ENCODE results near the gene TP73. TPM values are rescaled to one million over a fixed set of nuclear protein-coding genes. Genes with fewer than 3 reads are reported as not detected.

TP73 gene
- total RNA-seq, 5 donors from 2014 or later (not counting 1 experiment from before 2014, with no cell fraction given) = 0.12 to 0.21 (median 0.18) TPM; not detected in 1

GRCh38 chr1:3770047-3770765 is 117.9 kb downstream of the TP73 start:
- Mint-ChIP-seq H3K9me3 (no peaks in the 10 kb centered on the region), H3K4me1 (peaks cover 4 to 18% (median 6%) of the 10 kb centered on the region in 3 donors), H3K27me3 (peaks cover 0 to 12% of the 10 kb centered on the region in 2 donors), H3K4me3 (peak overlapping the region; percentile 21 to 74 (median 41)), H3K27ac (no peak overlapping the region), H3K36me3 (no peaks in the 10 kb centered on the region)
- Histone ChIP-seq H3K4me1 (ENCODE audit: control insufficient read depth in 1 of 2, extremely low read depth in 1 of 2, insufficient read depth in 2 of 2, low read length in 2 of 2) (peaks cover 7 to 27% of the 10 kb centered on the region in 2 experiments), H3K27ac (ENCODE audit: low read length) (no peak overlapping the region), H3K36me3 (ENCODE audit: control insufficient read depth in 2 of 2, extremely low read depth in 1 of 2, insufficient read depth in 1 of 2, low read length in 1 of 2) (no peaks in the 10 kb centered on the region), H3K4me3 (ENCODE audit: control insufficient read depth in 1 of 2, extremely low read depth in 1 of 2, low read length in 1 of 2) (no peak overlapping the region), H3K27me3 (replicated peaks in 1 of 2; ENCODE audit: control insufficient read depth in 2 of 2, extremely low read depth in 1 of 2, insufficient read depth in 2 of 2, low read length in 1 of 2) (peaks cover 0 to 42% of the 10 kb centered on the region in 2 experiments), H3K9me3 (no peaks in the 10 kb centered on the region)
- ATAC-seq (replicated peaks in 1 of 4) (no peak), DNase-seq (no peak)
- ChIA-PET POLR2A (no interaction called here), CTCF (no interaction called here)
- 94% methylated on average over 9 of the region's 16 CpGs for WGBS (ENCODE audit: insufficient coverage)

DNA sequence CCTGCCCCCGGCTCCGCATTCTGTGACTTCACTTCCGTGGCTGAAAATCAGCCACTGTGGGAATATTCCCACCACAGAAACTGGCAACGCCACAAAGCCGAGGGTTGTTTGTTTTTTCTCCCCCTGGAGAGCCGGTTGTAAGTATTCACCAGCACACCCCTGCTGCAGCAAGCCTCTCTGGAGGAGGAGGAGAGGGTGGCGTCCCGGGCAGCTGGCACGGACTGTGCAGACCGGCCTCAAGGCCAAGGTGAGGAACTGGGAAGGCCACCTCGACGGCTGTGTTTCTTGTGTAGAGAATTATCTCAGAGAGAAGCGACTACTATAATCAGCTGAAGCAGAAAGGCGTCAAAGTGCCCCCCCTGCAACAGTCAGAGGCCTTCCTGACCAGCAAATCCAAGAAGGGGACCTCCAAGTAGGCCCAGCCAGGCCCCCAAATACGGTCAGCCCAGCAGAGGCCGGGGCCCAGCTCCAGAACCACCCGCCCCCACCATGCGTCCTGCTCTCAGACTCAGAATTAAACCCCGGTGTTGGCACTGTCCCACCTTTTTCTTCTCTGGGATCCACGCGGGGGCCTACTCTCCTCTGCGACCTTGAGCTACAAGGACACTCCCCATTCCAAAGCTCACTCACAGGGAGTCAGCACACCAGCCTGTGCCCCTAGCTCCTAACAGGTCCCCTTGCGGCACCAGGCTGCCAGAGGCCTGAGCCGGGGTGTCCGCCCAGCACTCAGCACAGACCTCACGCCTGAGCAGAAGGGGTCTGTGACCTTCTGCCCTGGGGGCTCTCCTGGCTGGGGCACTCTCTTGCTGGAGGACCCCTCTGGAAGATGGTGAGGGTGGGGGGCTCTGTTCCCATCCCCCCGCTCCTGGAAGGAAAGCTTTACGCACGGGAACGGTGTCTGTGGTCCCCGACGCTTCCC is 119.1 kb downstream of the TP73 start:
- DNase-seq (no peak), ATAC-seq (replicated peaks in 1 of 4) (no peak)
- Histone ChIP-seq H3K27ac (ENCODE audit: low read length) (no peak overlapping the region), H3K36me3 (ENCODE audit: control insufficient read depth in 2 of 2, extremely low read depth in 1 of 2, insufficient read depth in 1 of 2, low read length in 1 of 2) (no peaks in the 10 kb centered on the region), H3K4me1 (ENCODE audit: control insufficient read depth in 1 of 2, extremely low read depth in 1 of 2, insufficient read depth in 2 of 2, low read length in 2 of 2) (peaks cover 7 to 33% of the 10 kb centered on the region in 2 experiments), H3K4me3 (ENCODE audit: control insufficient read depth in 1 of 2, extremely low read depth in 1 of 2, low read length in 1 of 2) (peak overlapping the region; percentile 47 to 63), H3K27me3 (replicated peaks in 1 of 2; ENCODE audit: control insufficient read depth in 2 of 2, extremely low read depth in 1 of 2, insufficient read depth in 2 of 2, low read length in 1 of 2) (peaks cover 0 to 41% of the 10 kb centered on the region in 2 experiments), H3K9me3 (no peaks in the 10 kb centered on the region)
- ChIA-PET POLR2A (no interaction called here), CTCF (interaction anchor here in 1 of 2 donors (0.5 kb wide), 1 partner anchor 1002 kb away, joined by 3 read pairs; no protein-coding TSS in a partner anchor)
- H3K36me3 Mint-ChIP-seq = no peaks in the 10 kb centered on the region
- H3K4me3 Mint-ChIP-seq = peak overlapping the region; percentile 67 to 74 (median 68)
- 66% methylated on average over 19 of the region's 32 CpGs for WGBS (ENCODE audit: insufficient coverage)
- peaks cover 0 to 7% of the 10 kb centered on the region in 2 donors for H3K27me3 Mint-ChIP-seq
- peaks cover 9 to 22% (median 12%) of the 10 kb centered on the region in 3 donors for H3K4me1 Mint-ChIP-seq
- peak overlapping the region in 1 of 2 donors; percentile 6 for H3K27ac Mint-ChIP-seq
- H3K9me3 Mint-ChIP-seq = no peaks in the 10 kb centered on the region

- WGBS (ENCODE audit: insufficient coverage) = under 1% methylated on average over 36 of the region's 61 CpGs
- DNase-seq (peak; percentile 62 to 89 (median 76)), ATAC-seq (replicated peaks in 1 of 4) (peak; percentile 74 to 85 (median 80))
- Mint-ChIP-seq H3K9me3 (no peaks in the 10 kb centered on the region), H3K4me3 (peak overlapping the region; percentile 67 to 74 (median 68)), H3K4me1 (peaks cover 9 to 22% (median 12%) of the 10 kb centered on the region in 3 donors), H3K27ac (peak overlapping the region in 1 of 2 donors; percentile 6), H3K27me3 (peaks cover 0 to 4% of the 10 kb centered on the region in 2 donors), H3K36me3 (no peaks in the 10 kb centered on the region)
- peaks cover 7 to 33% of the 10 kb centered on the region in 2 experiments for H3K4me1 ChIP-seq (ENCODE audit: control insufficient read depth in 1 of 2, extremely low read depth in 1 of 2, insufficient read depth in 2 of 2, low read length in 2 of 2)
- H3K36me3 ChIP-seq (ENCODE audit: control insufficient read depth in 2 of 2, extremely low read depth in 1 of 2, insufficient read depth in 1 of 2, low read length in 1 of 2) = no peaks in the 10 kb centered on the region
- peak overlapping the region; percentile 47 to 63 for H3K4me3 ChIP-seq (ENCODE audit: control insufficient read depth in 1 of 2, extremely low read depth in 1 of 2, low read length in 1 of 2)
- no peaks in the 10 kb centered on the region for H3K9me3 ChIP-seq
- H3K27ac ChIP-seq (ENCODE audit: low read length) = no peak overlapping the region
- POLR2A ChIA-PET = no interaction called here
- H3K27me3 ChIP-seq (replicated peaks in 1 of 2; ENCODE audit: control insufficient read depth in 2 of 2, extremely low read depth in 1 of 2, insufficient read depth in 2 of 2, low read length in 1 of 2) = peaks cover 0 to 36% of the 10 kb centered on the region in 2 experiments
- CTCF ChIA-PET = interaction anchor here in 1 of 2 donors (0.5 kb wide), 1 partner anchor 1002 kb away, joined by 3 read pairs; no protein-coding TSS in a partner anchor
Measured at GRCh38 chr1:3772027-3772714, 119.9 kb downstream of the TP73 start.

DNA sequence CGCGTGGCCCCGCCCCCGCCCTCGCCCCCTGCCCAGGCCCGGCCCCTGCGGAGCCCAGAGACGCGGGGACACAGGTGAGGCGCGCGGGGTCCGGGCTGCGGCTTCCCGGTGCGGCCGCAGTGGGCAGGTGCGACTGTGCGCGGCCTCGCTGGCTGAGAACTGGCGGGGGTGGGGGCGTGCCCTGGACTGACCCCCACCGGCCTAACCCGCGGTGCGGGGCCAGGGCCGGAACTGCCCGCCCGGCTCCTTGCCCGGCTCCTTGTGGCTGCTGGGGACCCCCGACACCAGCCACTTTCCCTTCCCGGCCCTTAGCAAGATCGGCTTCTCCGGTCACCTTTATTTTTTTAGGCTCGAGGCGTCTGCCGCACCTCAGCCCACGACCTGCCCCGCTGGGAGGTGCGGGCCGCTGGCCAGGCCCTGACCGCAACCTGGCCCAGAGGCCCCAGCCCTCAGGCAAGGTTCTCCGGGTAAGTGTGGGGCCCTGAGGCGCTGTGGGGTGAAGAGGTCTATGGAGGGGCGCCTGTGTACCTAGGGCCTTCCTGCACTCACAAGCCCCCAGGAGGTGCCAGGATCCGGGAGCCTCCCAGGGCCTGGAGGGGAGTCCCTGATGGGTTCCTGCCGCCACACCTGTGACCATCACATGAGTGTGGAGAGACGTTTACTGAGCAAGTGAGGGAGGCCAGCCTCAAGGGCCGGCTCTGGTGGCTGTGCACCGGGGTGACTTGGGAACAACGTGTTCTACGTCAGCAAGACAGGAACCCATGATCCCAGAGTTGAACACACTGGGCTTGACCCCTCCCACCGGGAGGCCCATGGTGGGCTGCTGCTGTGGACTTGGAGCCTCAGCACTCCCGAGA is 120.6 kb downstream of the TP73 start, which contains the start of gene SMIM1:
TSS of gene SMIM1 (plus strand) at position 35 of the 857 bp plus-strand sequence. CDS start 2,625 bp downstream, outside the sequence.
- Mint-ChIP-seq H3K9me3 (no peaks in the 10 kb centered on the region), H3K36me3 (no peaks in the 10 kb centered on the region), H3K27me3 (no peaks in the 10 kb centered on the region), H3K27ac (peak within 1 kb of the TSS in 1 of 2 donors; percentile 48), H3K4me1 (peaks cover 9 to 22% (median 12%) of the 10 kb centered on the region in 3 donors), H3K4me3 (peak within 1 kb of the TSS; percentile 67 to 74 (median 68))
- CTCF ChIA-PET = no interaction called here
- peaks cover 7 to 33% of the 10 kb centered on the region in 2 experiments for H3K4me1 ChIP-seq (ENCODE audit: control insufficient read depth in 1 of 2, extremely low read depth in 1 of 2, insufficient read depth in 2 of 2, low read length in 2 of 2)
- POLR2A ChIA-PET = no interaction called here
- peak in 1 of 35 experiments; percentile 23 for DNase-seq
- H3K36me3 ChIP-seq (ENCODE audit: control insufficient read depth in 2 of 2, extremely low read depth in 1 of 2, insufficient read depth in 1 of 2, low read length in 1 of 2) = no peaks in the 10 kb centered on the region
- peak within 1 kb of the TSS; percentile 47 to 63 for H3K4me3 ChIP-seq (ENCODE audit: control insufficient read depth in 1 of 2, extremely low read depth in 1 of 2, low read length in 1 of 2)
- ATAC-seq (replicated peaks in 1 of 4) = no peak
- WGBS (ENCODE audit: insufficient coverage) = 17% methylated on average over 47 of the region's 55 CpGs
- H3K27ac ChIP-seq (ENCODE audit: low read length) = no peak within 1 kb of the TSS
- H3K27me3 ChIP-seq (replicated peaks in 1 of 2; ENCODE audit: control insufficient read depth in 2 of 2, extremely low read depth in 1 of 2, insufficient read depth in 2 of 2, low read length in 1 of 2) = peaks cover 0 to 30% of the 10 kb centered on the region in 2 experiments
- no peaks in the 10 kb centered on the region for H3K9me3 ChIP-seq

DNA sequence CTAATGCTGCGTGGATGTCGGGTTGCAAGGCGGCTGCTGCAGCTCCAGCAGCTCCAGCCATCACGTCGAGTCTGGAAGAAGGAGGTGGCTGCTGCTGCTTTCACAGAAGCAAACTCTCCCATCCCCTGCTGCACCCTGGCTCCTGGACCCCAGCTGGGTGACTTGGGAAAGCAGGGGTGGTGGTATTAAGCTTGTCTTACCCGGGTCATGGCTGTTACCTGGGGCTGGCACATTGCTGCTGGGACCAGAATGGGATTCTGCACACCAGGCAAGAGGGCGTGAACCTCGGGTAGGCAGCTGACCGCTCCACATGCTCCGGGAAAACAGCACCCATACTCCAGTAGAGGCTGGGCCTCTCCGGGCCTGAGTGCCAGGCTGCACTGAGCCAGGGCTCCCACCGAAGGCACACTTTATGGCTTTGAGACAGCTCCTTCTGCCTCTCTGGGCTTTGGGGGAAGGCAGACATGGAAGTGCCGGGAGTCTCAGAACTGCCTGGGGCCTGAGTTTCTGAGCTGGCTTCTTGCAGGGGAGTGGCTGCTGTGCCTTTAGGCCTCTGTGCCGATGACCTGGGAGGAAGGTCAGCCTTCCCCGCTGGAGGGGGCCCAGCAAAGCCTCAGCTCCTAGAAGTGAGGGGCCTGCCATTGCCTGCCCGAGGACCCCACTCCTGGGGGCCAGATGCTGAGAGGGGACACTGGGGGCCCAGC is 121.4 kb downstream of the TP73 start:
- Mint-ChIP-seq H3K36me3 (peaks cover 4% of the 10 kb centered on the region), H3K27ac (no peak overlapping the region), H3K4me3 (peak overlapping the region; percentile 13 to 74 (median 63)), H3K9me3 (no peaks in the 10 kb centered on the region), H3K27me3 (no peaks in the 10 kb centered on the region), H3K4me1 (peaks cover 9 to 22% (median 12%) of the 10 kb centered on the region in 3 donors)
- no peak for DNase-seq
- Histone ChIP-seq H3K36me3 (ENCODE audit: control insufficient read depth in 2 of 2, extremely low read depth in 1 of 2, insufficient read depth in 1 of 2, low read length in 1 of 2) (peaks cover 0 to 3% of the 10 kb centered on the region in 2 donors), H3K4me1 (ENCODE audit: control insufficient read depth in 1 of 2, extremely low read depth in 1 of 2, insufficient read depth in 2 of 2, low read length in 2 of 2) (peaks cover 7 to 33% of the 10 kb centered on the region in 2 experiments), H3K9me3 (no peaks in the 10 kb centered on the region), H3K27ac (ENCODE audit: low read length) (no peak overlapping the region), H3K4me3 (ENCODE audit: control insufficient read depth in 1 of 2, extremely low read depth in 1 of 2, low read length in 1 of 2) (no peak overlapping the region), H3K27me3 (replicated peaks in 1 of 2; ENCODE audit: control insufficient read depth in 2 of 2, extremely low read depth in 1 of 2, insufficient read depth in 2 of 2, low read length in 1 of 2) (peaks cover 0 to 23% of the 10 kb centered on the region in 2 experiments)
- 96% methylated on average over 11 of the region's 16 CpGs for WGBS (ENCODE audit: insufficient coverage)
- ChIA-PET POLR2A (no interaction called here), CTCF (no interaction called here)
- ATAC-seq (replicated peaks in 1 of 4) = no peak
